ENCODE data around the gene IFT80.

DNA sequence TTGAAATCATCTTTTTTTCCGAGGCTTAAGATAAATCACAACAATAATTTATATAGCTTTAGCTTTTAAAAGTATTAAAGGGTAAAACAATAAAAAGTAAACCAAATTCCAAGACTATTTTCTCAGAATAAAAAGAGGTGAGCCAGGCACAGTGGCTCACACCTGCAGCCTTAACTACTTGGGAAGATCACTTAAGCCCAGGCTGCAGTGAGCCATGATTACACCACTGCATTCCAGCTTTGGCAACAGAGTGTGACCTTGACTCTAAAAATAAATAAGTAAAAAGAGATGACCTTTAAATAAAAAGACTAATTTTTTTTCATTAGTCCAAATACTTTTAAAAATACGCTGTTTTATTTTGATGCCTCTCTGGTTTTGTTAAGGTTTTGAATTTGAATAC lies 119.4 kb downstream of the IFT80 start:
- TF ChIP-seq GATA2 (IDR thresholded peaks at IDR 0.05; ENCODE audit: low read depth, low read length) (no peak), GATA3 (IDR thresholded peaks at IDR 0.05; ENCODE audit: low read depth, low read length) (no peak)
